Measurements from ENCODE around the gene GDPD3.
"Not testable (repeated sequence)": the region's sequence is repeated elsewhere in the genome, so short reads cannot be mapped to it uniquely, and the experiment has no call there.

The GDPD3 gene, protein sequence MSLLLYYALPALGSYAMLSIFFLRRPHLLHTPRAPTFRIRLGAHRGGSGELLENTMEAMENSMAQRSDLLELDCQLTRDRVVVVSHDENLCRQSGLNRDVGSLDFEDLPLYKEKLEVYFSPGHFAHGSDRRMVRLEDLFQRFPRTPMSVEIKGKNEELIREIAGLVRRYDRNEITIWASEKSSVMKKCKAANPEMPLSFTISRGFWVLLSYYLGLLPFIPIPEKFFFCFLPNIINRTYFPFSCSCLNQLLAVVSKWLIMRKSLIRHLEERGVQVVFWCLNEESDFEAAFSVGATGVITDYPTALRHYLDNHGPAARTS

DNA sequence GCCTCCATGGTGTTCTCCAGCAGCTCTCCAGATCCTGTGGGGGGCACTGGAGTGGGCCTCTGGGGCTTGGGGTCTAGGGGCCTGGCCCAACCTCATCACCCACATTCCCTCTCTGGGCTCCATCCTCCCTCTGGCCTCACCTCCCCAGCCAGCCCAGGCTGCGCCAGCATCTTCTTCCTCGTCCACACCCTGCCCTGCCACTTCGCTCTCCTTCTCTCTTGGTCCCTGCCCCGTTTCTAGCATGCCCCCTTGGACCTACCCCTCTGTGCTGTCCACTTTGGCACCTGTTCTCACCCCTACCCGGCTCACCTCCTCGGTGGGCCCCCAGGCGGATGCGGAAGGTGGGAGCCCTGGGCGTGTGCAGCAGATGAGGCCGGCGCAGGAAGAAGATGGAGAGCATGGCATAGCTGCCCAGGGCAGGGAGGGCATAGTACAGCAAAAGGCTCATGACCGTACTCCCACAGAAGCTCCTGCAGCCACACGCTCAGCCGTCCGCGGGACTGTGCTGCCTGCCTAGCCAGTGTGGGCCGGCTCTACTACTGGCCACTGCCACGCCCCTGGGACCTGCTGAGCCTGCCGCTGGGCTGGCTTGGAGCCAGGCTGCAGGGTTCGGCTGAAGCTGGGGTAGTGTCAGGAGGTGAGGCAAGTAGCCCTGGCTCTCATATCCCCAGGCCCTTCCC lies at the start of gene GDPD3:
Gene GDPD3 (minus strand): TSS at position 507 of the 680 bp plus-strand sequence. CDS start 59 bp downstream, at position 448.
- no peak for DNase-seq

DNA sequence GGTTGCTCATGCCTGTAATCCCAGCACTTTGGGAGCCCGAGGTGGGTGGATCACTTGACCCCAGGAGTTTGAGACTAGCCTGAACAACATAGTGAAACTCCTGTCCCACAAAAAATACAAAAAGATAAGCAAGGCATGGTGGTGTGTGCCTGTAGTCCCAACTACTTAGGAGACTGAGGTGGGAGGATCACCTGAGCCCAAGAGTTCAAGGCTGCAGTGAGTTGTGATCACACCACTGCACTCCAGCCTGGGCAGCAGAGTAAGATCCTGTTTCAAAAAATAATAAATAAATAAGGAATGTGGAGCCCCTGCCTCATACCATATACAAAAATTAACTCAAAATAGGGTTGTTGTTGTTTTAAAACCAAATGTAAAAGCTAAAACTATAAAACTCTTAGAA lies 43.9 kb upstream of the GDPD3 start:
- no peak for DNase-seq

DNA sequence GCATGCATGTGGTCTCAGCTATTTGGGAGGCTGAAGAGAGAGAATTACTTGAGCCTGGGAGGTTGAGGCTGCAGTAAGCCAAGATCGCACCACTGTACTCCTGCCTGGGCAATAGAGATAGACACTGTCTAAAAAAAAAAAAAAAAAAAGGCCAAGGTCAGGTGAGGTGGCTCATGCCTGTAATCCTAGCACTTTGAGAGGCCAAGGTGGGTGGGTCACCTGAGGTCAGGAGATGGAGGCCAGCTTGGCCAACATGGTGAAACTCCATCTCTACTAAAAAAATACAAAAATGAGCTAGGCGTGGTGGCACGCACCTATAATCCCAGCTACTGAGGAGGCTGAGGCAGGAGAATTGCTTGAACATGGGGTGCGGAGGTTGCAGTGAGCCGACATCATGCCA lies 41.9 kb upstream of the GDPD3 start:
- DNase-seq, result no peak

DNA sequence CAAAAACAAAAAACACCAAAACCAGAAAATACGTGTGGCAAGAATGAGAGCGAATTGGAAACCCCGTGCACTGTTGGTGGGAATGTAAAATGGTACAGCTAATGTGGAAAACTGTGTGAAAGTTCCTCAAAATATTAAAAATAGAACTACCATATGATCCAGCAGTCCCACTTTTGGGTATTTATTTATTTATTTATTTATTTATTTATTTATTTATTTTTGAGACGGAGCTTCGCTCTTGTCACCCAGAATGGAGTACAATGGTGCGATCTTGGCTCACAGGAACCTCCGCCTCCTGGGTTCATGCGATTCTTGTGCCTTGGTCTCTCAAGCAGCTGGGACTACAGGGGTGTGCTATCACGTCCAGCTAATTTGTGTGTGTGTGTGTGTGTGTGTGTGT lies 39.2 kb upstream of the GDPD3 start:
- no peak for DNase-seq

DNA sequence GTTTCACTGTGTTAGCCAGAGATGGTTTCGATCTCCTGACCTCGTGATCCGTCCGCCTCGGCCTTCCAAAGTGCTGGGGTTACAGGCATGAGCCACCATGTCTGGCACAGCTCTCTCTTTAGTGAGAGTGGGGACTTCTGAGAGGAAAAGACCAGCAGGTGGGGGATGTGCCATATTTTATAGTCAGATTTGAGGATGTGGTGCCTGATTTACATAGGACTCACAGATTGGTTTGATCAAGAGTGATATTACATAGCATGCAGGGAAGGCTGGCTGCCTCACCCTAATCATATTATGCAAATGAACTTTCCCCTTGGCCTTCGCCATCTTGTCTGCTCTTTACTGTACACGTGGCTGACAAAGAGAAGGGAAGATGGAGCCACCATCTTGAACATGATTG lies 37.8 kb upstream of the GDPD3 start:
- DNase-seq, result no peak

DNA sequence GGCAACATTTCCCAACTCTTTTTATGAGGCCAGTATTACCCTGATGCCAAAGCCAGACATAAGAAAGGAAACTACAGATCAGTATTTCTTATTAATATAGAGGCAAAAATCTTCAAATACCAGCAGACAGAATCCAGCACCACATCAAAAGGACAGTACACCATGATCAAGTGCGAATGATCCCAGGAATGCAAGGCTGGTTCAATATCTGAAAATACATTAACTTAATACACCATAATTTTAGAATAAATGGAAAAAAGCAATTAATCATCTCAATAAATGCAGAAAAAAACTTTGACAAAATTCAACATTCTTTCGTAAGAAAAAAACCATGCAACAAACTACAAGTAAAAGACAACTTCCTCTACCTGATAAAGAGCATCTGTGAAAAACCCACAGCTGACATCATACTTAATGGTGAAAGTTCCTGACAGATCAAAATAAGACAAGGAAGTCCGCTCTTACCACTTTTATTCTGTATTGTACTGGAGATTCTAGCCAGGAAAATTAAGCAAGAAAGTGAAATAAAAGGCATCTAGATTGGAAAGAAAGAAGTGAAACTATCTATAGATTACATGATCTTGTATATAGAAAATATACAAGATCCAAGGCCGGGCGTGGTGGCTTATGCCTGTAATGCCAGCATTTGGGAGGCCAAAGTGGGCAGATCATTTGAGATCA lies 36.1 kb upstream of the GDPD3 start:
- no peak for DNase-seq

DNA sequence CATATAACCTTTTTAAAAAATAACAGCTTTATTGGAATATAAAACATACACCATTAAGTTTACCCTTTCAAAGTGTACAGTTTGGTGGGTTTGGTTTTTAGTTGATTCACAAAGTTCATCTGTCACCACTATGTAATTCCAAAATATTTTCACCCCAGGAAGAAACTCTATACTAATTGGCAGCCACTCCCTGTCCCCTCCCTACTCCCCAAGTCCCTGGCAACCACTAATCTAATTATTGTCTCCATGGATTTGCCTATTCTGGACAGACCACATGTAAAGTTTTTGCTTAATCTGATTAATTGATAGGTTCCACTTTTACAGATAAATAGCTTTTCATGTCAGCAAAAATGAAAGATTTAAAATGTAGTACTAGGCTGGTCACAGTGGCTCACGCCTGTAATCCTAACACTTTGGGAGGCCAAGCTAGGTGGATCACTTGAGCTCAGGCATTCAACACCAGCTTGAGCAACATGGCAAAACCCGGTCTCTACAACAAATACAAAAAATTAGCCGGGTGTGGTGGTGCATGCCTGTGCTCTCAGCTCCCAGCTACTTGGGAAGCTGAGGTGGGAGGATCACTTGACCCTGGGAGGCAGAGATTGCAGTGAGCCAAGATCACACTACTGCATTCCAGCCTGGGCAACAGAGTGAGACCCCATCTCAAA lies 34.6 kb upstream of the GDPD3 start:
- DNase-seq, result no peak

DNA sequence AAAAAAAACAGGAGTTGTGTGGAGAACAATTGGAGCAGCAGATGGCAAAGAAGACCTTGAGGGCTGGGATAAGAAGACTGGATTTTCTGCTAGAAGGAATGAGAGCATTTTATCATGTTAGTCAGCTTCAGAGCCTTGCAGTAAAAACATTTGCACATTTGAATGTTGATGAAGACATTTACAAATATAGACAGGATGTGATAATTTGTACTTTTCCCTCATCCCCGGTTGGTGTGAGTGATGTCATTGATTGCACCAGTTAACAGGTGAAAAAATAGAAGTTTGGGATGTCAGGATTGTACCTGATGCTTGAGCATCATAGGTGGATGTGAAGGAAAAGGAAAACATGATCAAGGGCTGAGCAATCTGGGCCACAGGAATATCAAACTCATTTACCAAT lies 32.3 kb upstream of the GDPD3 start:
- DNase-seq, result no peak

DNA sequence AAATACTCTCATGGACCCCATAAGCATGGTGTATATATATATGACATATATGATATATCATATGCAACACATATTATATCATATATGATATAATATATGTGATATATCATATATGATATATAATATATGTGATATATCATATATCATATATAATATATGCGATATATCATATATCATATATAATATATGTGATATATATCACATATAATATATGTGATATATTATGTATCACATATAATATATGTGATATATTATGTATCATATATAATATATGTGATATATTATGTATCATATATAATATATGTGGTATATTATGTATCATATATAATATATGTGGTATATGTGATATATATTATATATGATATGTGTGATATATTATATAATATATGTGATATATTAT lies 31.6 kb upstream of the GDPD3 start:
- DNase-seq, result no peak

DNA sequence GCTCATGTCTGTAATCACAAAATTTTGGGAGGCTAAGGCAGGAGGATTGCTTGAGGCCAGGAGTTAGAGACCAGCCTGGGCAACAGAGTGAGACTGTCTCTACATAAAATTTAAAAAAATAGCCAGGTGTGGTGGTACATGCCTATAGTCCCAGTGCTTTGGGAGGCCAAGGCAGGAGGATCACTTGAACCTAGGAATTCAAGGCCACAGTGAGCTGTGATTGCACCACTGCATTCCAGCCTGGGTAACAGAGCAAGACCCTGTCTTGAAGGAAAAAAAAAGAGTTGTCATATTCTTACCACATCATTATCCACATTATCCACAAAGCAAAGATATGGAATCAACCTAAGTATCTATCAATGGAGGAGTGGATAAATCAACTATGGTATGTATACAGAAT lies 30.7 kb upstream of the GDPD3 start:
- no peak for DNase-seq

DNA sequence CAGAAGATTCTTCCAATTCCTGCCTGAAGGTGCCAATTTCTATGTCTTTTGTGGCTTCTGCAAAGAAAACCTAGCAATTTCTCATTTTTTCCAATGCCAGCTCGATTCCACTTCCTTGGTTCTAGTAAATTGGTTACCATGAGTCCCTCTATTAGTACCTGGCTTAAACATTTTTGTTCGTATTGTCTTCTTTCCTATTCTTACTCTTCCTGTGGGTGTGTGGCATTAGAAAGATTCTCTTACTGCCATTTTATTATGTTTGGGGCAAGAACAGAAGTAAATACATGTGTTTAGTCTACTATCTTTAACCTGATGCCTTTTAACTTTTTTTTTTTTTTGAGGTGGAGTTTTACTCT lies 30.0 kb upstream of the GDPD3 start:
- no peak for DNase-seq

DNA sequence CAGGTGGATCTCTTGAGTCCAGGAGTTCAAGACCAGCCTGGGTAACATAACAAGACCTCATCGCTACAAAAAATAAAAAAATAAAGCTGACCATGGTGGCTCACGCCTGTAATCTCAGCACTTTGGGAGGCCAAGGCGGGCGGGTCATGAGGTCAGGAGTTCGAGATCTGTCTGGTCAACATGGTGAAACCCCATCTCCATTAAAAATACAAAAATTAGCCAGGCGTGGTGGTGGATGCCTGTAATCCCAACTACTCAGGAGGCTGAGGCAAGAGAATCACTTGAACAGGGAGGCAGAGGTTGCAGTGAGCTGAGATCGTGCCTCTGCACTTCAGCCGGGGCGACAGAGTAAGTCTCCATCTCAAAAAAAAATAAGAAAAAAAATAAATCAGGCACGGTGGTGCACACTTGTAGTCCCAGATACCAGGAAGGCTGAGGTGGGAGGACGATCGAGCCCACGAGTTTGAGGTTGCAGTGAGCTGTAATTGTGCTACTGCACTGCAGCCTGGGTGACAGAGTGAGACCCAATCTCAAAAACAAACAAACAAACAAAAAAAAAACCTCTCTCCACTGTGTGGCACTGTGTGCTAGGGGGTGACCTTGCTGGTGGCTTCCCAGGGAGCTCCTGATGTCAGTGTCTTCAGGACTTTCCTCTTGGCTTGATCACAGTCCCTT lies 29.5 kb upstream of the GDPD3 start:
- DNase-seq, result no peak

DNA sequence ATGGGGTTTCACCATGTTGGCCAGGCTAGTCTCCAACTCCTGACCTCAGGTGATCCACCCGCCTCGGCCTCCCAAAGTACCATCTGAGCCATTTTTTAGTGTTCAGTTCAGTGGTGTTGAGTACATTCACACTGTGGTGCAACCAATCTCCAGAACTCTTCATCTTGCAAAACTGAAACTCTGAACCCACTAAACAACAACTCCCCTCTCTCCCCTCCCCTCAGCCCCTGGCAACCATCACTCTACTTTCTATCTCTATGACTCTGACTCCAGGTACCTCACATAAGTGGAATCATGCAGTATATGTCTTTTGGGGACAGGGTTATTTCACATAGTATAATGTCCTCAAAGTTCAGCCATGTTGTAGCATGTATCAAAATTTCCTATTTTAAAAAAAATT lies 28.4 kb upstream of the GDPD3 start:
- no peak for DNase-seq

DNA sequence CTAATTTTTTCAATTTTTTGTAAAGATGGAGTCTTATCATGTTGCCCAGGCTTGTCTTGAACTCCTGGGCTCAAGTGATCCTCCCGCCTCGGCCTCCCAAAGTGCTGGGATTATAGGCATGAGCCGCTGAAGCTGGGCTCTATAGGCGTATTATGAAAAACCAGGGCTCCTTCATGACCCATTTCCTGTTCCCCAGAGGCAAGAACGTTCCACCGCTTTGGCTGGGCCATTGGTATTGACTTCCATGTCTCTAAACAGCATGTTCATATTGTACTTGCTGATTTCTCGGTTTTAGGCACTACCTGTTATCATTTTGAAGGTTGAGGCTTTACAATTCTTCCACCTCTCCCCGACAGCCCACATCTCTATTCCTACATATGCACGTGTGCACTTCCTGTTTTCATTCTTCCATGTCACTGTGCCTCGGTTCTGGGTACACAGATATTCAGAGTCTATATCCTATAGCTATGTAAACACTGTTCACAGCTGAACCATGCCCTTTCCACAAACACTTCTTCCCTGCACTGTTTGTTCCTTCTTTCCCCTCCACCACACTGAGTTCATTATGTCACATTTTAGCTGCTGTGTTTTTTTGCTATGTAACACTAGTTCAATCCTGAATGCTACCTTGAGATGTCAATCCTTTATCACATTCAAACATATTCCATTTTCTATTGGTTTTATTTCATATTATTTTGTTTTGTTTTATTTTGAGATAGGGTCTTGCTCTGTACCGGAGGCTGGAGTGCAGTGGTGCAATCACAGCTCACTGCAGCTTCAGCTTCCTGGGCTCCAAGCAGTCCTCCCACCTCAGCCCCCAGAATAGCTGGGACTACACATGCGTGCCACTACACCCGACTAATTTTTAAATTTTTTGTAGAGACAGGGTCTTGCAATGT lies 26.5 kb upstream of the GDPD3 start:
- peak; percentile 26 for DNase-seq

DNA sequence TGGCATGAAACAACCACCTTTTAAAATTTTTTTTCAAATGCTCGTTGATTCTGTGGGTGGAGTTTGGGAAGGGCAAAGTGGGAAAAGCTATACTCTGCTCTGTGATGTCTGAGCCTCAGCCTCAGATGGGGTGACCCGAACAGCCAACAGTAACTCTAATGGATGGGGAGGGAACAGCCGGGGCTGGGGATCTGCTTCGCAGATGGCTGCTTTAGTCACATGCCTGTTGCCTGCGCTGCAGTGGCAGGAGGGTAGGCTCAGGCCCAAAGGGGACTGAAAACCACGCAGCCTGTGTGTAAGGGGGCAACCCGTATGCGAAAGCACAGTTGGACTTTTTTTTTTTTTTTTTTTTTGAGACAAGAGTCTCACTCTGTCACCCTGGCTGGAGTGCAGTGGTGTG lies 24.6 kb upstream of the GDPD3 start:
- no peak for DNase-seq

DNA sequence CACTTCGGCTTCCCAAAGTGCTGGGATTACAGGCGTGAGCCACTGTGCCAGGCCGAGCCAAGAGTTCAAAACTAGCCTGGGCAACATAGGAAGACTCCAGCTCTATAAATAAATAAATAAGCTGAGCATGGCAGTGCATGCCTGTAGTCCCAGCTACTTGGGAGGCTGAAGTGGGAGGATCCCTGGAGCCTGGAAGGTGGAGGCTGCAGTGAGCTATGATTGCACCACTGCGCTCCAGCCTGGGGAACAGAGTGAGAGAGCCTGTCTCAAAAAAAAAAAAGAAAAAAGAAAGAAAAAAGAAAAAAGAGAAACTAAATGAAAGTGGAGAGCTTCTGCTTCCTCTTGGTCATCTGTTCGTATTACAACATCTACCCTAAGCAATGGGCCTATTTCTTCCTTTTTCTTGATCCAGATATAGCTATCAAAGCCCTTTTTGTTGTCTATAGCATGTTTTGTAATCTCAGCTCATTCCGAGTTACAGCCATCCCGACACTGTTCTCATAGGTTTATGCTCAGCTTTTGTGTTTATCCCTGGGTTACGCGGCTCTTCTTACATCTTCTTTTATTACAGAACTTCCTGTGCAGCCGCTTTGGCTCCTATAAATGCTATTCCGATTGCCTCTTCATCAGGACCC lies 23.8 kb upstream of the GDPD3 start:
- DNase-seq, result no peak

DNA sequence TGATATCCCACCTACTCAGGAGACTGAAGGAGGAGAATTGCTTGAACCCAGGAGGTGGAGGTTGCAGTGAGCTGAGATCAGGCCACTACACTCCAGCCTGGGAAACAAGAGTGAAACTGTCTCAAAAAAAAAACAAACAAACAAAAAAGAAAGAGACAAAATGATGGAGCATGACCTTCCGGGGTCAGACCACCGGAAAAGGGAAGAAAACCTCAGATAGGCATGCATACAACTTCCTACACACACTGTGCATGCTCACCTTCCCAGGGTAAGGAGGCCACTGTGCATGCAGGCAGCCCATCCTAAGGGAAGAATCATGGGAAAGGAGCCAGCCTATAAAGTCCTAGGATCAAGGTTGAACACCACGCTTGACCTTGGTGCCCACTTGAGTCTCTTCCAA lies 19.3 kb upstream of the GDPD3 start:
- no peak for DNase-seq

DNA sequence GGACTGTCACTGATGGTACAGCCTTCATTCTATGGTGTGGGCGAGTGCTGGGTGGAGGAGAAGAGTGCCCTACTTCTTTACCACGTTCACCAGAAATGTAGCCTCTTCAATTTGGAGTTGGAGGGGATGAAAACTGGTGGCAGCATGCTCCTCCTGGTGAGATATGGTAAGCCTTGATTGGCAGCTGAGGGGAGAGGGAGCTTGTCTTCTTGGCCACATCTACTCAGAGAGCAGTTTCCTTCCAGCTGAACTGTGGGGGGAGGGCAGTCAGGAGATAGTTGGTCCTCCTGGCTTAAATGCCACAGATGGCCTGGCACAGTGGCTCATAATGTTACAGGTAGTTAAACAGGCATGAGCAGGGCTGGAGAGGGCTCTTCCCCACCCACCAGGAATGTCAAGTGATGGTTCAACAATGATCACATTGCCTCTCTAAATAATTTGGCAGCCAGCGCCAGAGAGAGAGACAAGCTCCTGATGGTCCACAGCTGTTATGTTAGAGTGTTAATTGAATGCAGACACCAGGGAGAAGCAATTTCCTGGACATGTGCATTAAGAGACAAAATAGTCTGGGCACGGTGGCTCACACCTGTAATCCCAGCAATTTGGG lies 18.6 kb upstream of the GDPD3 start:
- no peak for DNase-seq

DNA sequence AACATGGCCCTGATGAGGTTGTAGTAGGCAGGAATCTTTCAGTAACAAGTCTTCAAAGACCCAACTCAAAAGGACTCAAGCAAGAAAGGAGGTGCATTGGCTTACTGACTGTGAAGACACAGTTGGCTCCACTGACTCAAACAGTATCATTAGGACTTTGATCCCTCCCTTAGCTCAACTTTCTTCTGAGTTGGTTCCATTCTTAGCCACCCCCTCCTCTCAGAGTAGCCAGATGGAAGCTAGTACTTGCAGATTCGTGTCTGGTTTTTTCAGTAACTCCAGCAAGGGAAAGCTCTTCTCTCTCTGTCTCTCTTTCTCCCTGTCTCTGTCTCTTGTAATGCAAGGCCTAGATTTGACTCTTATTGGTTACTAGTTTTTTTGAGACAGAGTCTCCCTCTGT lies 14.7 kb upstream of the GDPD3 start:
- no peak for DNase-seq

DNA sequence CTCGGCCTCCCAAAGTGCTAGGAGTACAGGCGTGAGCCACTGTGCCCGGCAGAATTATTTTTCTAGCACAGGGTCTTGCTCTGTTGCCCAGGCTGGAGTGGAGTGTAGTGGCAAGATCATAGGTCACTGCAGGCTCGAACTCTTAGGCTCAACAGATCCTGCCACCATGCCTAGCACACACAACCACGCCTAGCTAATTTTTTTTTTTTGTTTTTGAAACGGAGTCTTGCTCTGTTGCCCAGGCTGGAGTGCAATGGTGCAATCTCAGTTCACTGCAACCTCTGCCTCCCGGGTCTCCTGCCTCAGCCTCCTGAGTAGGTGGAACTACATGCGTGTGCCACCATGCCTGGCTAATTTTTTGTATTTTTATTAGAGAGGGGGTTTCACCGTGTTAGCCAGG lies 12.4 kb upstream of the GDPD3 start:
- not testable (repeated sequence) for DNase-seq

DNA sequence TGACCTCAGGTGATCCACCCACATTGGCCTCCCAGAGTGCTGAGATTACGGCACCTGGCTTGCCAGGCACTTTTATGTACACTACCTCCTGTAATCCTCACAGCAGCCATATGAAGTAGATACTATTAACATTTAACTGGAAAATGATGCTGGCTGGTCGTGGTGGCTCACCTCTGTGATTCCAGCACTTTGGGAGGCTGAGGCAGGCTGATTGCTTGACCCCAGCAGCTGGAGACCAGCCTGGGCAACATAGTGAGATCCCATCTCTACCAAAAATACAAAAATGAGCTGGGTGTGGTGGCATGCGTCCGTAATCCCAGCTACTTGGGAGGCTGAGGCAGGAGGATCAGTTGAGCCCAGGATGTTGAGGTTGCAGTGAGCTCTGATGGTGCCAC lies 11.6 kb upstream of the GDPD3 start:
- DNase-seq, result no peak
